Colonic mucosa (tissue), 4 donors: ENCODE measurements around the gene KCNH5. TPM values are rescaled to one million over a fixed set of nuclear protein-coding genes. Genes with fewer than 3 reads are reported as not detected.

Experiments
- DNase-seq: peaks from one replicate; pipeline ENCODE4 v3.0.0-alpha.2; 2020
- H3K27ac ChIP-seq: fragments of 200-600 bp; one replicate; pipeline ENCODE4 v1.8.0; 2021
- H3K27me3 ChIP-seq: fragments of 200-600 bp; one replicate; pipeline ENCODE4 v1.8.0; 2021
- H3K36me3 ChIP-seq: fragments of 200-600 bp; one replicate; pipeline ENCODE4 v1.8.0; 2021
- H3K4me1 ChIP-seq: fragments of 200-600 bp; one replicate; pipeline ENCODE4 v1.8.0; 2021; ENCODE audit warnings: mild to moderate bottlenecking
- H3K4me3 ChIP-seq: fragments of 200-600 bp; one replicate; pipeline ENCODE4 v1.8.0; 2021
- H3K9ac ChIP-seq, 2 donors: one replicate each; pipeline ENCODE4 v1.7.0; 2013; ENCODE audit warnings: control low read depth in 2 of 2, low read depth in 2 of 2, low read length in 2 of 2
- H3K9me3 ChIP-seq: fragments of 200-600 bp; one replicate; pipeline ENCODE4 v1.8.0; 2021
- CTCF ChIP-seq: fragments of 200-600 bp; IDR thresholded peaks from one replicate; pipeline ENCODE4 v1.8.0; 2022; ENCODE audit warnings: antibody characterized with exemption, mild to moderate bottlenecking
- intact Hi-C: fragments of 100-400 bp; cut with DNase I; formaldehyde crosslinking; loops from one replicate; pipeline ENCODE4 v1.14.1; 2022
- total RNA-seq, 2 donors: library from RNA; stranded (reverse); fragmentation: NEBNext Ultra II Directional in 1 of 2; extraction: Animal tissue kit (Norgen Biotek cat#: 25700) in 1 of 2; gene quantifications; one replicate each; pipeline ENCODE4 v1.2.1, GENCODE V29; 2021
- donor health status: healthy.
- donor health status: DM: no; HTN: no; CAD: no.
- donor health status: DM: no; HTN: no; CAD: no.

The KCNH5 gene
- total RNA-seq, 2 donors from 2014 or later, result 0.11 TPM; not detected in 1

- TF ChIP-seq CTCF, result no peak
- no peak overlapping the region for H3K9ac ChIP-seq
- no peak overlapping the region for H3K27ac ChIP-seq
- no peak for DNase-seq
- no peaks in the 10 kb centered on the region for H3K4me1 ChIP-seq
- H3K27me3 ChIP-seq, result no peaks in the 10 kb centered on the region
- intact Hi-C loops, result no loop called here
- H3K4me3 ChIP-seq, result no peak overlapping the region
- H3K9me3 ChIP-seq, result no peaks in the 10 kb centered on the region
- no peaks in the 10 kb centered on the region for H3K36me3 ChIP-seq
These were observed 150.5 kb downstream of the KCNH5 start for GRCh38 chr14:62894736-62895135.

DNA sequence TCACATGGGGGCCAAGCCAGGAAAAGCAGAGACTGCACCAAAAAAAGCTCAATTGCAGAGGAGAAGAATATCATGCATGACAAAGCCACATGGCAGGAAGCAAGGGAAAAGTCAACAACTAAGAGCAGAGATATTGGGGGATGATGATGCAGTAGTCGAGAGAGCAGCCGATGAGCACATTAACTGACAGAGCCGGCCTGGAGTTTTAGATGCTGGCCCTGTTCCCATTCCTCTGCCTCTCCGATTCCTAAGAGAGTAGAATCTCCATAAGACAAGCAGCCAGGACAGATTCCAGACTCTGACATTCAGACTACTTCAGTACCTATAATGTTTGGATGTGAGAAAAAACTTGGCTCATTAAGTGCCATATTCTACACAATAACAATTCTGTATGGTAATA is 155.9 kb downstream of the KCNH5 start:
- no peak overlapping the region for H3K9ac ChIP-seq
- H3K4me3 ChIP-seq, result no peak overlapping the region
- no peak for DNase-seq
- H3K9me3 ChIP-seq, result no peaks in the 10 kb centered on the region
- TF ChIP-seq CTCF, result no peak
- H3K36me3 ChIP-seq, result no peaks in the 10 kb centered on the region
- no peak overlapping the region for H3K27ac ChIP-seq
- H3K4me1 ChIP-seq, result no peaks in the 10 kb centered on the region
- no peaks in the 10 kb centered on the region for H3K27me3 ChIP-seq
- intact Hi-C loops, result no loop called here

DNA sequence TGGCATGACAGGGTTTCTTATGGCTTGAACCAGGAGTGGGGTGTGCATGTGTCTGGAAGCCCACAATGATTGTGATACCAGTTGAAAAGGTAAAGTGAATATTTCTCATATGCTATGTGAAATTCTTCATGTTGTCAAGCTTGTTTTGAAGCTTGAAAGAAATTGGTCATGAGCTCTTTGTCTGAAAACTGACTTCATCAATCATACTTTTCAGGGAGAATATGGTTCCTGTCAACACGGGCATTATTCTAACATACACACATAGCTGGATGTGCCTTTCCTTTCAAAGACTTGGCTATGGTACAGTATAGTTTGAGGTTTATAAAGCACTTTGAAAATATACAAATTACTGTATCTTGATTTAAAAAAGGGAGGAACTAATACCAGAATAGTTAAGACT is 158.8 kb downstream of the KCNH5 start:
- no peak overlapping the region for H3K9ac ChIP-seq
- no peaks in the 10 kb centered on the region for H3K4me1 ChIP-seq
- H3K4me3 ChIP-seq, result no peak overlapping the region
- no peak for TF ChIP-seq CTCF
- H3K27me3 ChIP-seq, result no peaks in the 10 kb centered on the region
- H3K9me3 ChIP-seq, result no peaks in the 10 kb centered on the region
- no peaks in the 10 kb centered on the region for H3K36me3 ChIP-seq
- DNase-seq, result no peak
- H3K27ac ChIP-seq, result no peak overlapping the region
- intact Hi-C loops, result no loop called here

DNA sequence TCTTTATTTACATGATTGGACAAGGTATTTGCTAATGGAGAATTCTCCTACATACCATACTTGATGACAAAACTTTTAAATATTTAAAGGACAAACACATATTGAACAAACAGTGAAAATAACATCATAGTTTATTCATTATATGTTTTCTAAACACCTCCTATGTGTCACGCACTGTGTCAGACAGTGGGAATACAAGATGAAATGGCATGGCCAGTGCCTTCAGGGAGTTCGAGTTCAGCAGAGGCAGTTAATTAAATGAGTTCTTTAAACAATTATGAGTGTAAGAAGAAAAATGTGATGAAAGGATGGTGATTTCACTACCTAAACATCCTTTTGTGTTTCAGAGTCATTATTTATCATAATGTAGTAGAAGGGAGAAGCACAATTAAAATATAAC is 159.8 kb downstream of the KCNH5 start:
- intact Hi-C loops, result no loop called here
- Histone ChIP-seq H3K27ac (no peak overlapping the region), H3K27me3 (no peaks in the 10 kb centered on the region), H3K36me3 (no peaks in the 10 kb centered on the region), H3K9ac (no peak overlapping the region), H3K9me3 (no peaks in the 10 kb centered on the region), H3K4me1 (no peaks in the 10 kb centered on the region), H3K4me3 (no peak overlapping the region)
- DNase-seq, result no peak
- TF ChIP-seq CTCF, result no peak

DNA sequence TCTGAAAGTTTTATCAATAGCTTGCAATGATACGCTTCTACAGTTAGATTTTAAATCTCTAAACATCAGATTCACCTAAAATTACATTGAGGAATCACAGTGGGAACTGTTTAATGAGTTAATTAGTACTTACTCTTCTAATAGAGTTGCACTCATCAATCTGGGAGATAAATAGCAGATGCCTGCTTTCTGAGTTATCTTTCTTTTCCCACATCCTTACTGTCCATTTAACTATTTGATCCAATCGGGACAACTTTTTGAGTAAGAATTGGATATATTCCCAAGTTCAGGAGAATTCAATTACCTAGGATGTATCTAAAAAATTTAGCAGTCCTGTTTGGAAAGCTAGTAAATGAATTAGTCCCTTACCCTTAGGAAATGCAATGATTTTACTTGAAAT is 162.3 kb downstream of the KCNH5 start:
- no peaks in the 10 kb centered on the region for H3K36me3 ChIP-seq
- no peak overlapping the region for H3K9ac ChIP-seq
- no peaks in the 10 kb centered on the region for H3K4me1 ChIP-seq
- no peak overlapping the region for H3K27ac ChIP-seq
- no peaks in the 10 kb centered on the region for H3K27me3 ChIP-seq
- H3K4me3 ChIP-seq, result no peak overlapping the region
- H3K9me3 ChIP-seq, result no peaks in the 10 kb centered on the region
- DNase-seq, result no peak
- no peak for TF ChIP-seq CTCF
- intact Hi-C loops, result no loop called here

DNA sequence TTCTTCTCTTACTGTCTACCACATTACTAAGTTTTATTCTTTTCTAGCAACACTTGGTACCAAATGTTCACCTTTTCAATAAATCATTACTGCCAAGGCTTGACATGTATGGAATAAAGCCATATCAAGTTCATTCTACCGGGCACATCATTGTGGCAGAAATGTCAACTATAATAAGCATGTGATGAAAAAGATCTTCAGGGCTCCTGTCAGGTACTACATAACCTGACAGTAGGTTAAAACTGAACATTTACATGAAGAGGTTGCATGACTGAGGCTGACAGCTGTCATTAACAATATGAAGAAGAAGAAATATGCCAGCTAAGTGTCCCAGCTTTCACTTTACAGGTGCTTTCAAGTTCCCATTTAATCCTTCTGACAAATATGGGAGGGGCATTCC is 178.9 kb downstream of the KCNH5 start:
- TF ChIP-seq CTCF, result no peak
- H3K27ac ChIP-seq, result no peak overlapping the region
- no peaks in the 10 kb centered on the region for H3K4me1 ChIP-seq
- H3K9me3 ChIP-seq, result no peaks in the 10 kb centered on the region
- H3K36me3 ChIP-seq, result no peaks in the 10 kb centered on the region
- H3K27me3 ChIP-seq, result no peaks in the 10 kb centered on the region
- H3K4me3 ChIP-seq, result no peak overlapping the region
- no peak overlapping the region for H3K9ac ChIP-seq
- intact Hi-C loops, result no loop called here
- no peak for DNase-seq
